ENCODE measurements around the gene TNS3. TPM values are rescaled to one million over a fixed set of nuclear protein-coding genes. Genes with fewer than 3 reads are reported as not detected.

Gene TNS3
- total and polyA plus RNA-seq, 2 donors (not counting 1 experiment from before 2014, with no cell fraction given), result 11.4 to 77.5 TPM

DNA sequence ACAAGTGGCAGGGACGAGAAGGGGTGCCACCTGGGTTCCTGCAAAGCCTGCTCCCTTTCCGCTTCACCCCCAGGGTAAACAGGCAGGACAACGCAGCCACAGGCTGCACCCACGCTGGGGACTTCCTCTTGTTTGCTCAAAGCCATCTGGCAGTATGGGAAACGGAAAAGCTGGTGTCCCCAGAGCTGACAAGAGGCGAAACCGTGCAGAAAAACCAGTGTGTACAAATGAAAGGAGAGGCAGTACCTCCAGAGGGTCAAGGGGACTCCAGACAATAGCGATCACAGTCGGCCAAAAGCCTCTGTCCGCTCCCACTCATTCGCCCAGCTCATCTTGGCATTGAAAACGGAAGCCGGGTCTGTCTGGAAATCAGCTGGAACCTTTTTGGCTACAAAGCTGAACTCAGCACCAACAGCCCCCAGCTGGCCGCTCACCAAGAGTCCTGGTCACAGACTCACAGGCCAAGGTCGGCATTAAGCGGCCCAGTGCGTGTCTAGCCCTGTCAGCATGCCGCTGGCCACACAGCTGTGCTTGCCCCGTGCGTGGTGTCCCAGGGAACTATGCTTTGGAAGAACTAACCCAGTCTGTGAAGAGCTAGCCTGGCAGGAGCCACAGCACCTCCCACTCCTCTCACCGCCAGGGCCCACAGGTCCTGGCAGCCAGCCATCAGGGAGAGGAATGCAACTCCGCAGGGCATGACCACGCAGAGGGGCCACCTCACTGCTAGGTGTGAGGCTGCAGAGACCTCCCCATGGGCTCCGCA is 10.4 kb downstream of the TNS3 start:
- H3K27me3 Mint-ChIP-seq, result no peaks in the 10 kb centered on the region
- no peaks in the 10 kb centered on the region for H3K9me3 Mint-ChIP-seq (ENCODE audit: insufficient read depth)
- Histone ChIP-seq H3K4me2 (replicated peaks; ENCODE audit: low read depth, low read length, poor library complexity, severe bottlenecking) (peak overlapping the region; percentile 55), H3K36me3 (replicated peaks in 1 of 2; ENCODE audit: control extremely low read depth in 1 of 2, control insufficient read depth in 1 of 2, extremely low read depth in 1 of 2, insufficient read depth in 2 of 2, low read length in 1 of 2) (peaks cover 0 to 2% of the 10 kb centered on the region in 2 experiments), H2AFZ (ENCODE audit: insufficient read depth, low read depth, low read length, poor library complexity, severe bottlenecking) (peak overlapping the region; percentile 59), H3K4me1 (ENCODE audit: control insufficient read depth in 2 of 2, insufficient read depth in 2 of 2, low read length in 2 of 2) (peaks cover 68 to 92% of the 10 kb centered on the region in 2 donors), H3K9ac (ENCODE audit: low read length) (peak overlapping the region; percentile 16), H3K79me2 (ENCODE audit: control insufficient read depth, insufficient read depth, low read length) (peaks cover 52% of the 10 kb centered on the region), H3K9me3 (ENCODE audit: control extremely low read depth in 1 of 3, control insufficient read depth in 2 of 3, insufficient read depth in 1 of 3, low read length in 2 of 3) (peaks cover 0 to 3% (median 0%) of the 10 kb centered on the region in 3 donors), H4K20me1 (ENCODE audit: control insufficient read depth, insufficient read depth, low read length, poor library complexity, severe bottlenecking) (no peaks in the 10 kb centered on the region), H3K27me3 (replicated peaks in 1 of 4; ENCODE audit: control extremely low read depth in 1 of 4, control insufficient read depth in 3 of 4, insufficient read depth in 4 of 4, low read length in 3 of 4) (no peaks in the 10 kb centered on the region), H3K27ac (ENCODE audit: low read length in 2 of 2) (peak overlapping the region; percentile 43 to 52), H3K4me3 (ENCODE audit: control extremely low read depth in 1 of 5, extremely low read depth in 1 of 5, insufficient read depth in 1 of 5, low read depth in 2 of 5, low read length in 4 of 5) (peak overlapping the region in 3 of 5 experiments; percentile 9 to 23 (median 9))
- intact Hi-C loops (cut with micrococcal nuclease), result no loop called here
- ChIA-PET POLR2A (interaction anchor here (1.3 kb wide), 1 partner anchor 10 kb away, joined by 6 read pairs; the partner anchor contains the start of gene TNS3), CTCF (interaction anchor here (0.6 to 2.1 kb wide), 10 partner anchors 10 to 305 kb away, joined by 3 to 8 read pairs (median 4); partner anchors contain the start of gene TNS3)
- ATAC-seq (ENCODE audit: low read depth), result peak; percentile 34
- DNase-seq, result peak; percentile 57
- H3K27ac Mint-ChIP-seq, result peak overlapping the region; percentile 95
- TF ChIP-seq CTCF (IDR thresholded peaks at IDR 0.05) (no peak), EZH2 (IDR thresholded peaks at IDR 0.05; ENCODE audit: borderline replicate concordance, insufficient read depth, low read depth, low read length, poor library complexity, severe bottlenecking) (no peak)
- H3K4me1 Mint-ChIP-seq, result peaks cover 86% of the 10 kb centered on the region
- peak overlapping the region; percentile 78 for H3K4me3 Mint-ChIP-seq
- WGBS (ENCODE audit: insufficient coverage), result 13% methylated on average over 22 of the region's 24 CpGs

DNA sequence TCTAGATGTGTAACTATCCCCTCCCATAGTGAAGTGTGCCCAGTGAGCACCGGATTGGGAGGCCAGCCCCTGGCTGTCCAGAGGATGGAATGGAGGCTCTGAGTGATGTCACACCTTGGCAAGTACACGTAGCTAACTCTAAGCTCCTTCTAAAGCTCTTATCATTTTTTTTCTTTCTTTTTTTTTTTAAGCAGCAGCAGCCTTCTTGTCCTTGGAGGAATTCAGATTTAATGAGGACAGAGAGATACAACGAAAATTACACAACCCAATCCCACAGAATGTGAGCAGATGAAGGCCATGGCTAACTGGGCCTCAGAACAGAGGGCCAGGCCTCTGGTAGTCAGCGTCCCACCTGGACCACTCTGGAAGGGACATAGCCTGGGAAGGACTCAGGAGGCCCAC is 11.3 kb downstream of the TNS3 start:
- Mint-ChIP-seq H3K27me3 (no peaks in the 10 kb centered on the region), H3K4me3 (peak overlapping the region; percentile 78), H3K4me1 (peaks cover 81% of the 10 kb centered on the region), H3K27ac (peak overlapping the region; percentile 95), H3K9me3 (ENCODE audit: insufficient read depth) (no peaks in the 10 kb centered on the region)
- peak overlapping the region in 1 of 2 donors; percentile 43 for H3K27ac ChIP-seq (ENCODE audit: low read length in 2 of 2)
- POLR2A ChIA-PET, result no interaction called here
- WGBS (ENCODE audit: insufficient coverage), result 100% methylated on average over 1 of the region's 4 CpGs
- ATAC-seq (ENCODE audit: low read depth), result no peak
- H3K27me3 ChIP-seq (replicated peaks in 1 of 4; ENCODE audit: control extremely low read depth in 1 of 4, control insufficient read depth in 3 of 4, insufficient read depth in 4 of 4, low read length in 3 of 4), result no peaks in the 10 kb centered on the region
- TF ChIP-seq CTCF (IDR thresholded peaks at IDR 0.05), result no peak
- peaks cover 0 to 2% of the 10 kb centered on the region in 2 experiments for H3K36me3 ChIP-seq (replicated peaks in 1 of 2; ENCODE audit: control extremely low read depth in 1 of 2, control insufficient read depth in 1 of 2, extremely low read depth in 1 of 2, insufficient read depth in 2 of 2, low read length in 1 of 2)
- H3K9me3 ChIP-seq (ENCODE audit: control extremely low read depth in 1 of 3, control insufficient read depth in 2 of 3, insufficient read depth in 1 of 3, low read length in 2 of 3), result peaks cover 0 to 3% (median 0%) of the 10 kb centered on the region in 3 donors
- H3K9ac ChIP-seq (ENCODE audit: low read length), result peak overlapping the region; percentile 16
- peak overlapping the region; percentile 55 for H3K4me2 ChIP-seq (replicated peaks; ENCODE audit: low read depth, low read length, poor library complexity, severe bottlenecking)
- H4K20me1 ChIP-seq (ENCODE audit: control insufficient read depth, insufficient read depth, low read length, poor library complexity, severe bottlenecking), result no peaks in the 10 kb centered on the region
- H3K79me2 ChIP-seq (ENCODE audit: control insufficient read depth, insufficient read depth, low read length), result peaks cover 61% of the 10 kb centered on the region
- H3K4me3 ChIP-seq (ENCODE audit: control extremely low read depth in 1 of 5, extremely low read depth in 1 of 5, insufficient read depth in 1 of 5, low read depth in 2 of 5, low read length in 4 of 5), result no peak overlapping the region
- no peak for DNase-seq
- CTCF ChIA-PET, result interaction anchor here (0.6 to 2.1 kb wide), 7 partner anchors 11 to 304 kb away, joined by 3 to 8 read pairs (median 5); partner anchors contain the start of gene TNS3
- intact Hi-C loops (cut with micrococcal nuclease), result no loop called here
- H2AFZ ChIP-seq (ENCODE audit: insufficient read depth, low read depth, low read length, poor library complexity, severe bottlenecking), result peak overlapping the region; percentile 59
- peaks cover 59 to 83% of the 10 kb centered on the region in 2 donors for H3K4me1 ChIP-seq (ENCODE audit: control insufficient read depth in 2 of 2, insufficient read depth in 2 of 2, low read length in 2 of 2)

Measured in B cell (primary cell).